ENCODE data around the gene PRKN.

The PRKN gene

GRCh38 chr6:161631676-161632194 lies 1095.8 kb downstream of the PRKN start:
- DNase-seq = no peak

DNA sequence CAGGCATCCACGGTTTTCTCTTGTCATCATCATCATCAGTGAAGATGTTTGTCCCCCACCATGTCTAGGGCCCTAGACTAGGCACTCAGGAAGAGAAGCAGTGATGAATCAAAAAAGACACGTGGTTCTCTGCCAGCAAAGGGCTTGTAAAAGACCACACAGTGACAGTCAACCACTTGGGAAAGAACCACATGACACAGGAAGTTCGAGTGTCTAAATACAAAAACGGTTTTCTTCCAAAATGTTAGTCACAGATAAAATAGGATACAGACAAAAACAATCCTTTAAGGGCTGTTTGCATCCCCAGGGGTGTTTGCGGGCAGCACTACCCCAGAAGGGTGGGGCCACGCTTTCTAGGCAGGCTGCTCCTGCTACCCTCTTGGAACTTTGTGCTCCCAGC lies 1096.9 kb downstream of the PRKN start:
- no peak for DNase-seq

DNA sequence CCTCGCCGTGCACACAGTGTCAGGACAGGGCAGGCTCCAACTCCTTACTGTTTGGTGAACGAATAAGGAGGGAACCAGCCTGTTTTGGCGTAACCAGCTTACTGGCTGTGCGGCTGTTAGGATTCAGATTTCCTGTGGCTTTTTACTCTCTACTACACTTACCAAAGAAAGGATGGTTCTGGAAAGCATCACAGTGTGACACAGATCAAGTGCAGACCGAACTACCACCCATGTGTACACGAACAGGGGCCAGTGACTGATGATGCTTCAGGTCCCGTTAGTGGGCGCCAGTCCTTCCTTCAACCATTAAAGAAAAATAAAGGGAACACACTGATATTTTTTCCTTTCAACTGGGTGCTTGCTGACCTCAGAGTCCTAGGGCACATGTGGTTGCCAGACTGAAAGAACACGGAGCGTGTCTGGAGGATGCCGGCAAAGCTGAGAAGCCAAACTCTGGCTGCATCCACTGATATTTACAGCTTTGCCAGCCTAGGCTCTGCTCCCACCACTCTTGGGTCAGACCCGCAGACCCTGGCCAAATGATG lies 1101.4 kb downstream of the PRKN start:
- no peak for DNase-seq

DNA sequence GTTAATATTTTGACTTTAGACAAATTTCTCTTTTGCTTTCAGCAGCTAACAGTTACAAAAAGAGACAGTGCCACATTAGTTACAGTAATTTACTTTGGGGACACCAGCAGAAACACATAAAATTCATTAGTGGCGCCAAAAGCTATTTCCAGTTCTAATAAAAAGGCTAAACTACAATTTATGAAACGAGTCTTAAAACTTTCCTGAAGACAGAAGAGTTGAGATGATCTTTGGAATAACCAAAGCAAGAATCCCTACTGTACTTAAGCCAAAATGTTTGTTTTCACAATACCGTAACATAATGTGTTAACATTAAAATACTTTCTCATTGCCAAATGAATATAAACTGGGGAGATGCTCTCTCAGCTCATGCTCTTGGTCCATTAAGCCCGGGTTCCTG lies 1103.5 kb downstream of the PRKN start:
- DNase-seq = no peak

GRCh38 chr6:161622779-161623178 lies 1104.8 kb downstream of the PRKN start:
- DNase-seq = no peak

DNA sequence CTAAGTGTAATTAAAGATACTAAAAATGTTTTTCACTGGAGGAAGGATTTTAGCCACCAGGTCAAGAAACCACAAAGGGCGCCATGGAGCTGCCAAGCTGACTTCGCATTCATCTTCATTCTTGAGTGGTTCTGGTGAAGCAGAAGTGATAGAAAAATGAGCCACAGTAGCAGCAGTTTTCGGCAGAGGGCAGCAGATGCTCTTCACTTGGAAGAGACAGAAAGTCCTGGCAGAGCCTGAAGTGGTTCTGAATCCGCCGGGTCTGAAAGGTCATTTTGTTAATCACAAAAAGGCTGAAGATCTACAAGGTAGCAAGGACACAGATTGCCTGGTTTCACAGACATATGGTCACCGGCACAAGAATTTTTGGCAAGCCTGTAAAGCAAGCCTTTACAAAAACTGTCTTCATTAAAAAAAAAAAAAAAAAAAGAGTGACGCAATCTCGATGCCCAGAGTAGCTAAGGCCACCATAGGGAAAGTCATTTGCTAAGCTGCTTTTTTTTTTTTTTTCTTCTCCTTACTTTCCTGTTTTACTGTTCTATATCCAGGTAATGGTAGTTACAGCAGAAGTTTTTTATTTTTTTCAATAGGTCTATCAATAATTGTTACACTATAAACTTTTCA lies 1108.6 kb downstream of the PRKN start:
- DNase-seq = no peak

DNA sequence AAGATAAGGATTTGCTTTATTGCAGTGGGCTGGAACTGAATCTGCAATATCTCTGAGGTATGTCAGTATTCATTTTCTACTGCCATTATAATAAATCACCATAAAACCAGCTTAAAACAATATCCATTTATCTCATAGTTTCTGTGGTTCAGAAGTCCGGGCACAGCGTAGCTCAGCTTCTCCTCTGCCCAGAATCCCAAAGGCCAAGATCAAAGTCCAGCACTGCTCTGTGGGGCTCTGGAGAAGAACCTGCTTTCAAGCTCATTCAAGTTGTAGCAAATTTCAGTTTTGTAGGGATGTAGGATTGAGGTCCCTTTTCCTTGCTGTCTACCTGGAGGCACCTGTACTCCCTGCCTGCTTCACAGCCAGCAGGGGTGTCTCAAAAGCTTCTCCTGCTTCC lies 1113.9 kb downstream of the PRKN start:
- no peak for DNase-seq

DNA sequence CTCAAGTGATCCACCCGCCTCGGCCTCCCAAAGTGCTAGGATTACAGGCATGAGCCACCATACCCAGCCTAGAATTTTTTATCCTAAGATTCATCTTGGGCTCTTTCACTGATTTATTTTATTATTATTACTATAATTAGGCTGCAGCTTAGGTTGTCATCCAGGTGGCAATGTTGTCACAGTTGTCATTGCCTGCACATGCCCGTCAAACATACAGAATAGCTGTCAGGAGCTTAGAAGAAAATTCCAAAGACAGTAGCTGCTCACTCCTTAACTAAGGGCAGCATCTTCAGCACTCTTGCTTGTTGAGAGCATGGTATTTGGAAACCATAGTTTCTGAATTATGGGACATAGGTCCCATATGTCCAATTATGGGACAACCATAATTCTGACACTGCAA lies 1118.8 kb downstream of the PRKN start:
- no peak for DNase-seq

DNA sequence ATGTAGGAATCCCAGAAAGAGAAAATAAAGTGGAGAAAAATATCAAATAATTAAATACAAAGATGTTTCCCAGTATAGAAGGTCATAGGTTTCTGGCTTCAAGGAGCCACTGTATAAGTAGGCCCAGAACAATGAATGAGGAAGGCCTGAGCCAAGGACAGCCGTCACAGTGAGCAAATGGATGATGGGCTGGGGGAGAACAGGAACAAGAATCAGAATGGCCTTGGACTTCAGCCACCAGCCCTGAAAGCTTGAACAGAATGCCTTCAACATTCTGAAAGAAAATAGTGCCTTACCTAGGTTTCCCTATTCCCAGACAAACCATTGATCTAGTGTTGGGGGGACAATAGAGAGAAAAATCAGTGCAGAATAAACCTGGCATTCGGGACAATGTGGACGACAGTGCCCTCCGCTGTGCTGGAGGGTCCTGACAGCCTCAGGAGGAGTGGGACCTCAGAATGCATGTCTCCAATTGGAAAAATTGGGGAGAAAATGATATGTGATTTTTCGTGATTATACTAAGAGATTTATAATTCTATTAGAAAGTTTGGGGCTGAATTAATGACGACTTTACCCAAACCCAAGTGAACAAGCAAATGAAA lies 1119.8 kb downstream of the PRKN start:
- no peak for DNase-seq

DNA sequence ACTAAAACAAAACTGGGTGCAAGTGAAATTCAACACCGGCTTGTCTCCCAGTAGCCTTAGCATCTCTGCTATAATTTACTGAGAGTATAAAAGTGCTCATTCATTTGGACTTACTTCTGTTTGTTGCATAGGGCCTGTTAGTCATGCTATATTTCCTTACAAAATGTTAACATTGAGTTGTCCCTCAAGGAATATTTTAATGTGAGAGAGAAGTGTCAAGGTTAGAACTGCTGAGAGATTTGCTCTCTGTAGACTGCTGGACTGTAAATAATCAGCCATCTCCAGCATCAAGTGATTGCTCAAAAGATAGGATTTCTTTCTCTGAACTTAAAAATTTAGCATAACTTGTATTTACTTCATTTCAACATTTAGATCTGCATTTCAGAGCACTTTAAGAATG lies 1125.2 kb downstream of the PRKN start:
- no peak for DNase-seq

GRCh38 chr6:161598896-161599295 lies 1128.7 kb downstream of the PRKN start:
- no peak for DNase-seq

DNA sequence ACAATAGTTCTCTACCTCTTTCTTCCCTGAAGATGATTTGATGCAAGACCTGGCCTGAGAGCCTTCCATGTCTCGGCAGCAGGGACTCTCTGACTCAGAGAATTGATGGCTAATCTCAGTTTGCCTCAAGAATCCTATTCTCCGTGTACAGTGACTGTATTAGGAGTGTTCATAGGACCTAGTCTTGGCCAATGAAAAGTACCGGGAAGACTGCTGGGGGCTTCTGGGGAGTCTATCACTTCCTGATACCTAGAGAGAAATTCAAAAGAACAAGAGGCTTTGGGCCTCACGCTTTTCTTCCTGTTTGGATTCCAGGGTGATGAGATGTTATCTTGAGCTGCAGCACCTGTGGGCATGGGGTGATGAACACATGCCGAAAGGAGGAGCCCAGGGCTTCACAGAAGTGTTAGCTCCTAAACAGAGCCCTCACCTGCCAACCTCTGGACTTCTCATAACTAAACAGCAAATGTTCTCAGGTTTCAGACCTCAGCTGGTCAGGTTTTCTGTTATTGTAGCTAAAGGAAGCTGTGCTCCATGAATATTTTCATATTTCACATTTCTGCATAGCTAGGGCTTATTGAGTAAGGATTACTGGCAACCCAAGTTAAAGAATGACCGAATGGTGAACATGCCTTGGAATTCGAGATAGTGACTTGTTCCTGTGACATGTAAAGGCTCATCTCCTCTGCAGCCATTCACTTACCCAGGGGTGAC lies 1130.6 kb downstream of the PRKN start:
- no peak for DNase-seq

DNA sequence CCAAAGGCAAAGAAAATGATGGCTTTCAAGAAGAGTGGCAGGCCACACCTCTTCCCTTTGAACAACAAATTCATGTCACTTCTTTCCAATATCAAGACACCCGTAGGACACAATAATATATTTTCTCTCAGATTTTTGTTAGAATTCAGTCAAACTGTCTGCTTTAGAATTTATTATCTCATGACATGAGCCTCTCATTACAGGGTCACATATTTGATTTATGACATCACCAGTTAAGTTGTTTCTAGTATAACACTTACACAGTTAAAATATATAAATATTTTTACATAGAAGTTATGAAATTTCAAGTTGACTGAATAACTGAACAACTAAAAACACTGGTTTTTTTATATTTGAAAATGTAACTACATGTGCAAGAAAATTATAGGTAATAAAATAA lies 1133.2 kb downstream of the PRKN start:
- no peak for DNase-seq

DNA sequence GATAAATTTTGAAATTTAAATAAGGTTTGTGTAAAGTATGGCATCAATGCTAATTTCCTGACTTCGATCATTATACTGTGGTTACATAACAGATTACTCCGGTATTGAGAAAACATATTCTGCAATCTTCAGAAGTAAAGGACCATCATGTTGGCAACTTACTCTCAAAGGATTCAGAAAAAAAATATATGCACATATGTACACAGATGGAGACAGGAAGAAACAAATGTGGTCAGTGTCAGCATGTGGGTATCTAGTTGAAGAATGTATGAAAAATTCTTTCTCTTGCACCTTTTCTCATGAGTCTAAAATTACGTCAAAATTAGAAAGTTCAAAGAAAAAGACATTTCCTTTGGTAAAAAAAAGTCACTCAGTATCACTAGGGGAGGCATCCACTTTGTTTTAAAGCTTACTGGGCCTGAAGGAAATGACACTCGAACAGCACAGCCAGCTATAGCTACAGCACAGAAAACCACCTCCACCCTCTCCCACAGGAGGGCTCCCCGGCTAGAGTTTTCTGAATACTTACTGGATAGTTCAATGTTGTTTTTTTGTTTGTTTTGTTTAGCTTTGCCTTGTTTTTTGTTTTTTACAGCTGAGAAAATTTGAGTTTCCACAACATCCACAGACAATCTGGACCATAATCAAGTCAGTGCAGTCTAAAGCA lies 1136.5 kb downstream of the PRKN start:
- DNase-seq = no peak

DNA sequence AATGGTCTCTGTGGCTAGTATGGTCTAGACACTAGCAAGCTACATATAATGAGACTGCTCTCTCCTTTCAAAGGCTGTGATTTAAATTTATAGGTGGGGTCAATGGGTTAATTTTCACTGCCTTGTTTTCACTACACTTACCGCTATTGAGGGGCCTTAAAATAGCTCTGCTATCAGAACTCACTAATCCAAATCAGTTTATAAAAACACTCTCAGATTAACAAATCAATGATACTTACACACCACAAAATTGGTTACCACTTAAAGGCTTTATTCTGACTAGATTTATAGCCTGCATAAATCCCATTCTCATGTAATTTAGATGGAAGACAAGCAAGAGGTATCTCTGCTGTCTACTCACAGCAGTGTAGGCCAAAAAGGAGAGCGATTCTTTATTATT lies 1140.7 kb downstream of the PRKN start:
- DNase-seq = peak; percentile 36 to 52

DNA sequence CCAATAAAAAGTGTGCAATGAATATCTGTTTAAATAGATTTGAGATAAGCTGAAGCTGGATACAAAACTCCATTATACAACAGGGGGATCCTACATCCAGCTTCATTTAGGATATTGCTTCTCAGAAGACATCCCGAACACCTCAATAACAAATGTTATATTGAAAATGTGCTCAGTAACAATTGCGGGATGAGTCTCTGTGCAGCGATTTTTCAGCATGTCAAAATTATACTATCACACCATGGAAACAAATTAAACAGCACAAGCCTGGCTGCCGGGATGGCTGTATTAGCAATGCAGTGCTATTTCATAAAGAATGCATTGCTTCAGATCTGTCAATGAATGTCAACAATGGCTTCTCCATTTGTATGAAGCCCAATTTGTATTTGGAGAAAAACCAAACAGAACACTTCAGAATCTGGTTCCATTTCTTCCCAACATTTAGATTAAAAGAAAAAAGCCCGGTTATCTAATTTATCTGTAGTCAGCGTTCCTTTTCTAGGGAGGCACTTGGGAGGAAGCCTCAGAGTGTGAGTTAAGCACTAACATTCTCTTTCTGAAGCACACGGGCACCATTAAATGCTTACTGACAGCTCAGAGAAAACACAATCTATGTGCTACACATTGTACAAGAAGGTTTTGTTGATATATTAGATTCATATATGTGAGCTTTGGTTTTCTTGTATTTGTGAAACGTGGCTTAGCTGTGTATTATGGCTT lies 1142.8 kb downstream of the PRKN start:
- DNase-seq = no peak

DNA sequence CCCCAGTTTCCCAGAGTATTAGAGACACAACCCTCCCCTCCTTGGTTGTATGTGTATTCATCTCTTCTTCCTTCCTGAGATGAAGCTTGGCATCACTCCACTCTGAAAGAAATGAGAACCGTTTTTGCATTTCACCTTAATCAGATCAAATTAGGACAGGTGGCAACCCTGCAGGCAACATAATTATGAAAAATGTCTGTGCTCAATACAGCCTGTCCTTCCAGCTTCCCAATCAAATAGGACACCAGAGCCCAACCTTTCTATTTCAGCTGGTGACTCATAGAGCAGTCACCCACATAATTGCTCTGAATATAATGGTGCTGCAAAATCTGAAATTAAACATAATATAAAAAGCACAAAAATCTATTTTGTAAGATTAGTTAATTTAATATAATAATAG lies 1143.5 kb downstream of the PRKN start:
- DNase-seq = peak; percentile 24 to 69

GRCh38 chr6:161583584-161583983 lies 1144.0 kb downstream of the PRKN start:
- DNase-seq = no peak

DNA sequence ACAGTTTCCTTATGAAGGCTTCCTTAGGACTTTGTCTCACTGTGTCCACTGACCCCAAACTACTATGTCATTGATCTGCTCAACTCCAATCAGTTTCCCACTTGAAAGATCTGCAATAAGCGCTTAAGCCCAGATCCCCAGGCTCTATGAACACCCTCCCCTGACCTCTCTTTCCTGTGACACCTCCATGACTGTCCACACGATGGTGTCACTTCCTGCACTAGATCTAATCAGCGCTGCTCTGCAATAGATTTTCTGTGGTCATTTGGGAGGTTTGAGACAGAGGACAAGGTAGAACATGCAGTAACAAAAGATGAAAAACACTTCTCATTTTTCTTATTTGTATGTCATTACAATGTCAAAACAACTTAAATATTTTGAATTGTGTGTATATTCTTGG lies 1149.1 kb downstream of the PRKN start:
- no peak for DNase-seq

GRCh38 chr6:161575523-161576254 lies 1151.9 kb downstream of the PRKN start:
- DNase-seq = no peak

DNA sequence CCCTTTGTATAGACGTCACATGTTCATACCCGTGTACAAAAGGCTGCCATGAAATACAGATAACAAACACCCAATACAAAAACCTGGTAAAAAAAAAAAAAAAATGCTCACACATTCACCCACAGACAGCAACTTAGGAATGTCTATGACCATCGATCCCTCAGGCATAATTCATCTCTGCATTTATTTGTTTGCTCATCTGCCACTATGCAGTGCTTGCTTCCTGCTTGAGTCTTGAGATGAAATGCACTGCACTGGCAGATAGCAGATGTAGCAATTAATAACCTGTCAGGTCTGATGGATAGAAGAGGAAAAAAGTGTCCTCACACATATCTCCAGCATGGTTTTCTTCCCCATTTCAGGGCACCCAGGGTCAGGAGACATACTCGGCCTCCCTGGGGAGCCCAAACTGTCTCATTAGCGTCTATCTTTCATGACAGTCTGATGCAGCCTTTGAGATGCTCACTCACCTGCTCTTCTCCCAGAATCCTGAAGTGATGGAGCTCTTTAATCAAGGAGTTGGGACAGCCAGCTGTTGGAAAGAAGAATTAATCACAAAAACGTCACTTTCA lies 1158.6 kb downstream of the PRKN start:
- no peak for DNase-seq

DNA sequence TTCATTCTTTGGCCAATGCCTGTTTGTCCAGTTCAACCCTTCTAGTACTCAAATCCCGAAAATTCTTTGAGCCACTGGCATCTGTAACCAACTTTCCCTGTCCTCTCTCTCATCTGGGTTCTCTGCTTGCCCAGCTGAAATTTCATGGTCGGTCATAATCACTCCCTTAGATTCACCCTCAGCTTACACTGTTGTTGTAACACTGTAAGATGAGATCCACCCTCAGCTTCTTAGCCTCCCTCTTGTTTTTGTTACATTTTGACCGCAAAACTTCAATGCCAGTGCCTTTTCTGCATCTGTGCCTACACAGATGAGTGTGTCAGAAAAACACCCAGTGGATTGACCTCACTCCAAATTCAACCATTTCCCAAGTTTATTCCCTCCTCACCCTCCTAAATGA lies 1162.6 kb downstream of the PRKN start:
- no peak for DNase-seq
